Activated T-cell treated with anti-CD3 and anti-CD28 coated beads, Interleukin-2, amount 50 U/mL, for 24 hours (primary cell): ENCODE measurements around the gene SCAP.
A peak's percentile ranks its signal among the peaks of the same experiment; 100 is the strongest.

Experiments used
- DNase-seq: peaks from one replicate; pipeline ENCODE4 v3.0.0-alpha.2; 2020
- H3K27ac Mint-ChIP-seq: 2 replicates; pipeline ENCODE4 v1.8.0; 2020; ENCODE audit warnings: mild to moderate bottlenecking, mixed read lengths
- H3K27me3 Mint-ChIP-seq: 2 replicates; pipeline ENCODE4 v1.8.0; 2020; ENCODE audit warnings: mixed read lengths
- H3K36me3 Mint-ChIP-seq: 2 replicates; pipeline ENCODE4 v1.8.0; 2020; ENCODE audit warnings: low read depth, mixed read lengths
- H3K4me1 Mint-ChIP-seq: 2 replicates; pipeline ENCODE4 v1.8.0; 2020; ENCODE audit warnings: low read depth, mixed read lengths
- H3K4me3 Mint-ChIP-seq: 2 replicates; pipeline ENCODE4 v1.8.0; 2020; ENCODE audit warnings: mild to moderate bottlenecking, moderate library complexity, mixed read lengths
- H3K9me3 Mint-ChIP-seq: 2 replicates; pipeline ENCODE4 v1.8.0; 2020; ENCODE audit warnings: mixed read lengths

SCAP gene

GRCh38 chr3:47430606-47431005 is 45.1 kb downstream of the SCAP start:
- no peak overlapping the region for H3K27ac Mint-ChIP-seq
- peaks cover 74% of the 10 kb centered on the region for H3K36me3 Mint-ChIP-seq
- no peak for DNase-seq
- no peak overlapping the region for H3K4me3 Mint-ChIP-seq
- no peaks in the 10 kb centered on the region for H3K9me3 Mint-ChIP-seq
- H3K27me3 Mint-ChIP-seq: no peaks in the 10 kb centered on the region
- H3K4me1 Mint-ChIP-seq: peaks cover 4% of the 10 kb centered on the region

GRCh38 chr3:47429476-47430270 is 46.1 kb downstream of the SCAP start:
- H3K27me3 Mint-ChIP-seq: no peaks in the 10 kb centered on the region
- no peak for DNase-seq
- H3K36me3 Mint-ChIP-seq: peaks cover 76% of the 10 kb centered on the region
- peaks cover 4% of the 10 kb centered on the region for H3K4me1 Mint-ChIP-seq
- H3K4me3 Mint-ChIP-seq: no peak overlapping the region
- no peaks in the 10 kb centered on the region for H3K9me3 Mint-ChIP-seq
- peak overlapping the region; percentile 32 for H3K27ac Mint-ChIP-seq

GRCh38 chr3:47428662-47429061 is 47.1 kb downstream of the SCAP start:
- Mint-ChIP-seq H3K27ac (peak overlapping the region; percentile 14), H3K9me3 (no peaks in the 10 kb centered on the region), H3K27me3 (no peaks in the 10 kb centered on the region), H3K36me3 (peaks cover 70% of the 10 kb centered on the region), H3K4me3 (no peak overlapping the region), H3K4me1 (peaks cover 4% of the 10 kb centered on the region)
- DNase-seq: no peak

- no peak for DNase-seq
- peaks cover 70% of the 10 kb centered on the region for H3K36me3 Mint-ChIP-seq
- H3K27ac Mint-ChIP-seq: no peak overlapping the region
These were observed 47.9 kb downstream of the SCAP start for GRCh38 chr3:47427866-47428265.

GRCh38 chr3:47425959-47426358 is 49.8 kb downstream of the SCAP start:
- Mint-ChIP-seq H3K36me3 (peaks cover 75% of the 10 kb centered on the region), H3K4me1 (peaks cover 20% of the 10 kb centered on the region), H3K9me3 (no peaks in the 10 kb centered on the region), H3K4me3 (no peak overlapping the region), H3K27me3 (no peaks in the 10 kb centered on the region), H3K27ac (peak overlapping the region; percentile 42)
- no peak for DNase-seq

More at GRCh38 chr3:47427866-47428265, 47.9 kb downstream of the SCAP start:
- Mint-ChIP-seq H3K4me1 (peaks cover 8% of the 10 kb centered on the region), H3K9me3 (no peaks in the 10 kb centered on the region), H3K27me3 (no peaks in the 10 kb centered on the region), H3K4me3 (no peak overlapping the region)

GRCh38 chr3:47425383-47425778 is 50.4 kb downstream of the SCAP start:
- no peaks in the 10 kb centered on the region for H3K27me3 Mint-ChIP-seq
- peaks cover 23% of the 10 kb centered on the region for H3K4me1 Mint-ChIP-seq
- H3K9me3 Mint-ChIP-seq: no peaks in the 10 kb centered on the region
- H3K4me3 Mint-ChIP-seq: no peak overlapping the region
- H3K36me3 Mint-ChIP-seq: peaks cover 81% of the 10 kb centered on the region
- no peak for DNase-seq
- H3K27ac Mint-ChIP-seq: no peak overlapping the region

GRCh38 chr3:47424434-47425382 is 51.0 kb downstream of the SCAP start:
- Mint-ChIP-seq H3K9me3 (no peaks in the 10 kb centered on the region), H3K4me1 (peaks cover 23% of the 10 kb centered on the region), H3K36me3 (peaks cover 81% of the 10 kb centered on the region), H3K27ac (peak overlapping the region; percentile 99), H3K4me3 (no peak overlapping the region), H3K27me3 (no peaks in the 10 kb centered on the region)
- DNase-seq: no peak

- Mint-ChIP-seq H3K9me3 (no peaks in the 10 kb centered on the region), H3K4me3 (no peak overlapping the region), H3K27me3 (no peaks in the 10 kb centered on the region), H3K36me3 (peaks cover 84% of the 10 kb centered on the region), H3K27ac (peak overlapping the region; percentile 99), H3K4me1 (peaks cover 23% of the 10 kb centered on the region)
- no peak for DNase-seq
These were observed 52.1 kb downstream of the SCAP start for GRCh38 chr3:47423548-47424145.

GRCh38 chr3:47422743-47423142 is 53.0 kb downstream of the SCAP start:
- Mint-ChIP-seq H3K27me3 (no peaks in the 10 kb centered on the region), H3K36me3 (peaks cover 75% of the 10 kb centered on the region), H3K9me3 (no peaks in the 10 kb centered on the region), H3K4me3 (no peak overlapping the region), H3K27ac (peak overlapping the region; percentile 99), H3K4me1 (peaks cover 23% of the 10 kb centered on the region)
- DNase-seq: no peak

- no peaks in the 10 kb centered on the region for H3K27me3 Mint-ChIP-seq
- no peaks in the 10 kb centered on the region for H3K9me3 Mint-ChIP-seq
- peaks cover 71% of the 10 kb centered on the region for H3K36me3 Mint-ChIP-seq
- DNase-seq: peak; percentile 54
- peaks cover 23% of the 10 kb centered on the region for H3K4me1 Mint-ChIP-seq
- H3K4me3 Mint-ChIP-seq: no peak overlapping the region
- H3K27ac Mint-ChIP-seq: peak overlapping the region; percentile 99
These were observed 53.7 kb downstream of the SCAP start for GRCh38 chr3:47421741-47422649.

GRCh38 chr3:47420511-47421484 is 54.9 kb downstream of the SCAP start:
- Mint-ChIP-seq H3K36me3 (peaks cover 72% of the 10 kb centered on the region), H3K9me3 (no peaks in the 10 kb centered on the region), H3K27me3 (no peaks in the 10 kb centered on the region), H3K27ac (peak overlapping the region; percentile 99), H3K4me3 (peak overlapping the region; percentile 71), H3K4me1 (peaks cover 23% of the 10 kb centered on the region)
- peak; percentile 91 for DNase-seq

- H3K27me3 Mint-ChIP-seq: no peaks in the 10 kb centered on the region
These were observed 55.7 kb downstream of the SCAP start for GRCh38 chr3:47420044-47420430.

More at GRCh38 chr3:47420044-47420430, 55.7 kb downstream of the SCAP start:
- Mint-ChIP-seq H3K4me1 (peaks cover 23% of the 10 kb centered on the region), H3K27ac (peak overlapping the region; percentile 77), H3K36me3 (peaks cover 73% of the 10 kb centered on the region), H3K4me3 (no peak overlapping the region), H3K9me3 (no peaks in the 10 kb centered on the region)
- no peak for DNase-seq
